ENCODE results near the gene MPP3.
"Not testable (repeated sequence)": the region's sequence is repeated elsewhere in the genome, so short reads cannot be mapped to it uniquely, and the experiment has no call there.

Gene MPP3

GRCh38 chr17:43801844-43802243 is 31.1 kb downstream of the MPP3 start:
- DNase-seq, result no peak

GRCh38 chr17:43800736-43801135 is 32.2 kb downstream of the MPP3 start:
- no peak for DNase-seq

- DNase-seq, result no peak
Observed at GRCh38 chr17:43799047-43799446, 33.9 kb downstream of the MPP3 start.

- DNase-seq, result not testable (repeated sequence)
Observed at GRCh38 chr17:43798024-43798423, 34.9 kb downstream of the MPP3 start.

GRCh38 chr17:43792668-43793067 is 40.3 kb downstream of the MPP3 start:
- DNase-seq, result not testable (repeated sequence)

- no peak for DNase-seq
Observed at GRCh38 chr17:43791589-43791988, 41.4 kb downstream of the MPP3 start.

GRCh38 chr17:43790311-43790940 is 42.5 kb downstream of the MPP3 start:
- DNase-seq, result no peak

GRCh38 chr17:43789482-43789881 is 43.5 kb downstream of the MPP3 start:
- no peak for DNase-seq

GRCh38 chr17:43788540-43788939 is 44.4 kb downstream of the MPP3 start:
- DNase-seq, result no peak

GRCh38 chr17:43787728-43788127 is 45.2 kb downstream of the MPP3 start:
- no peak for DNase-seq

GRCh38 chr17:43784628-43785101 is 48.3 kb downstream of the MPP3 start:
- DNase-seq, result no peak

- no peak for DNase-seq
Observed at GRCh38 chr17:43784068-43784467, 48.9 kb downstream of the MPP3 start.

- no peak for DNase-seq
Observed at GRCh38 chr17:43782913-43783680, 49.8 kb downstream of the MPP3 start.

- no peak for DNase-seq
Observed at GRCh38 chr17:43780135-43780534, 52.8 kb downstream of the MPP3 start, which contains the start of gene CFAP97D1. CFAP97D1 (plus strand) TSS chr17:43780435; CDS start chr17:43780463, 28 bp downstream.

GRCh38 chr17:43779145-43780125 is 53.5 kb downstream of the MPP3 start:
- no peak for DNase-seq

GRCh38 chr17:43778337-43779144 is 54.4 kb downstream of the MPP3 start, which contains the start of gene DUSP3:
DUSP3 (minus strand) TSS chr17:43778977; CDS start chr17:43778924, 53 bp downstream.
- peak; percentile 70 for DNase-seq

GRCh38 chr17:43774304-43775250 is 58.4 kb downstream of the MPP3 start:
- no peak for DNase-seq

- no peak for DNase-seq
Observed at GRCh38 chr17:43772877-43773648, 59.9 kb downstream of the MPP3 start.

GRCh38 chr17:43771463-43771862 is 61.5 kb downstream of the MPP3 start:
- no peak for DNase-seq

- no peak for DNase-seq
Observed at GRCh38 chr17:43770957-43771356, 62.0 kb downstream of the MPP3 start.

All from activated effector memory CD4-positive, alpha-beta T cell treated with Interleukin-2 at 50 U/mL for 16 hours (primary cell).